SK-N-MC (cell line): Measurements from ENCODE around the gene IMMP2L.

ENCODE experiments used
- EZH2 ChIP-seq: fragments of 200-600 bp; sonication (generic); IDR thresholded peaks from one replicate; pipeline ENCODE4 v1.6.1; 2017; ENCODE audit warnings: antibody characterized with exemption
- FOXP2 ChIP-seq: optimal IDR thresholded peaks from 2 replicates; pipeline ENCODE3; 2011; ENCODE audit warnings: mild to moderate bottlenecking, moderate library complexity; ENCODE audit not compliant: insufficient read depth; ENCODE audit errors: extremely low read length, control extremely low read depth
- POLR2AphosphoS5 ChIP-seq: IDR thresholded peaks from 2 replicates; pipeline ENCODE4 v1.6.1; 2012; ENCODE audit warnings: mild to moderate bottlenecking, low read depth, low read length, borderline replicate concordance

GRCh38 chr7:111112439-111112838 lies 449.9 kb downstream of the IMMP2L start:
- no peak for TF ChIP-seq EZH2
- TF ChIP-seq POLR2AphosphoS5, result no peak
- TF ChIP-seq FOXP2, result no peak
